A673 (cell line): Measurements from ENCODE around the gene GNRH2.

ENCODE experiments used
- CTCF ChIP-seq: fragments of 300-800, 200-600 bp; sonication (generic); conservative IDR thresholded peaks from 2 replicates; pipeline ENCODE4 v1.5.1; 2017; ENCODE audit warnings: low read depth, mild to moderate bottlenecking, antibody characterized with exemption, low read length, moderate library complexity, mixed read lengths
- EZH2 ChIP-seq: fragments of 200-600 bp; sonication (generic); IDR thresholded peaks from 2 replicates; pipeline ENCODE4 v1.6.1; 2017; ENCODE audit warnings: borderline replicate concordance, low read depth, mild to moderate bottlenecking, mixed read lengths, antibody characterized with exemption, low read length; ENCODE audit not compliant: poor library complexity, severe bottlenecking

GRCh38 chr20:3093861-3094361 is 50.5 kb downstream of the GNRH2 start:
- TF ChIP-seq CTCF, result no peak
- no peak for TF ChIP-seq EZH2
